ENCODE measurements around the gene TYK2. TPM values are rescaled to one million over a fixed set of nuclear protein-coding genes. Genes with fewer than 3 reads are reported as not detected.

The TYK2 gene
- polyA plus RNA-seq, 1 experiment, result 40.9 TPM

DNA sequence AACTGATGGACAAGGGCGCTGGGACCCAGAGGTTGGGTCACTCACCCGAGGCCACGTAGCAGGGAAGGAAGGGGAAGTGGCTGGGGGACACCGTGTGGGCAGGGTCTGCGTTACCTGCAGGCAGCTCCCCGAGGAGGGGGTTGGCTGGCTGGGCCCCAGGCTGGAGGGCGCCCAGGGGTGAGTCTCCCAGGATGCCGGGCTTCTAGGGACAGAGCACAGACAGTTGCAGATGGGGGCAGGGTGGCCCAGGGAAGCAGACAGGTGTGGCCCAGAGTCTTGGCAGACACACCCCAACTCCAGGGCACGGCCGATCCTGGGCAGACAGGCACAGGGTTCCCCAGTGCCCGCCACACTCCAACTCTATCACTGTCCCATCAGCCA lies 59.0 kb downstream of the TYK2 start:
- Histone ChIP-seq H3K27me3 (ENCODE audit: control insufficient read depth, insufficient read depth, low read length) (no peaks in the 10 kb centered on the region), H3K36me3 (ENCODE audit: control insufficient read depth, insufficient read depth, low read length) (peaks cover 45% of the 10 kb centered on the region), H3K4me3 (ENCODE audit: low read depth, low read length) (no peak overlapping the region)
- CTCF ChIA-PET, result no interaction called here
- POLR2A ChIA-PET, result no interaction called here
- TF ChIP-seq, protein P1, sequence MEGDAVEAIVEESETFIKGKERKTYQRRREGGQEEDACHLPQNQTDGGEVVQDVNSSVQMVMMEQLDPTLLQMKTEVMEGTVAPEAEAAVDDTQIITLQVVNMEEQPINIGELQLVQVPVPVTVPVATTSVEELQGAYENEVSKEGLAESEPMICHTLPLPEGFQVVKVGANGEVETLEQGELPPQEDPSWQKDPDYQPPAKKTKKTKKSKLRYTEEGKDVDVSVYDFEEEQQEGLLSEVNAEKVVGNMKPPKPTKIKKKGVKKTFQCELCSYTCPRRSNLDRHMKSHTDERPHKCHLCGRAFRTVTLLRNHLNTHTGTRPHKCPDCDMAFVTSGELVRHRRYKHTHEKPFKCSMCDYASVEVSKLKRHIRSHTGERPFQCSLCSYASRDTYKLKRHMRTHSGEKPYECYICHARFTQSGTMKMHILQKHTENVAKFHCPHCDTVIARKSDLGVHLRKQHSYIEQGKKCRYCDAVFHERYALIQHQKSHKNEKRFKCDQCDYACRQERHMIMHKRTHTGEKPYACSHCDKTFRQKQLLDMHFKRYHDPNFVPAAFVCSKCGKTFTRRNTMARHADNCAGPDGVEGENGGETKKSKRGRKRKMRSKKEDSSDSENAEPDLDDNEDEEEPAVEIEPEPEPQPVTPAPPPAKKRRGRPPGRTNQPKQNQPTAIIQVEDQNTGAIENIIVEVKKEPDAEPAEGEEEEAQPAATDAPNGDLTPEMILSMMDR (IDR thresholded peaks at IDR 0.05; ENCODE audit: insufficient read depth, low read depth, low read length), result no peak
- DNase-seq (ENCODE audit: low read depth), result no peak

DNA sequence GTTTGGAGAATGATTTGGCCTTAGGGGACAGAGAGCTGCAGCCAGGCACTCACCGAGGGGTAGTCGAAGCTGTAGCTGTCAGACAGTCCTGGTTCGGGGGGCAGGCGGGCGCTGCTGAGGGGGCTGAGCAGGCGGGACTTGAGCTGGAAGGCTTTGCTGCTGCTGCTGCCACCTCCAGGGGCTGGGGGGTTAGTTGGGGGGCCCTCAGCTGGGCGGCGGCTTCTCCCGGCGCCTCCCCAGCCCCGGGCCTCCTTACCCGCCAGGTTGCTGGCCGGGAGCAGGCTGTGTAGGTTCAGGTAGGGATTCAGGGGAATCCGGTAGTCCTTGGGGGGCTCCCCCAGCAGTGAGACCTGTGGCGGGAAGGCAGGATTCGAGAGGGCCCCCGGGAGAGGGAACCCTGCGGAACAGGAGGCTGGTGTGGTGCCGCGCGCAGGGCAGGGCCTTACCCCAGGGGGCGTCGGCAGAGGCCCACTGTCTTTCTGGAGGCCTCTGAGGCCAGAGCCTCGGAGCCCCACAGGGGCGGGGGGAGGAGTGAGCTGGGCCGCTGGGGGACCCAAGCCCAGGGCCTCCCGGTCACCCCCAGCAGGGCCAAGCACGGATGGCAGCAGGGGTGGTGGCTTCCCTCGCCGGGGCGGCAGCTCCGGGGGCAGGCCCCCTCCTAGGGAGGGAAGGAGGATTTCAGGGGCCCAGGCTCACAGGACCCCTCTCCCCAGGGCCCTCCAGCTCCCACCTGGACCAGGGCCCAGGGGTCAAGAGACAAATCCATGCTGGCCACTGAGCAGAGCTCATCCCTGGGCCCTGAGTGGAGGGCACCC lies 59.6 kb downstream of the TYK2 start:
- Histone ChIP-seq H3K27me3 (ENCODE audit: control insufficient read depth, insufficient read depth, low read length) (no peaks in the 10 kb centered on the region), H3K4me3 (ENCODE audit: low read depth, low read length) (no peak overlapping the region), H3K36me3 (ENCODE audit: control insufficient read depth, insufficient read depth, low read length) (peaks cover 44% of the 10 kb centered on the region)
- TF ChIP-seq, protein P1 (IDR thresholded peaks at IDR 0.05; ENCODE audit: insufficient read depth, low read depth, low read length), result no peak
- ChIA-PET CTCF (interaction anchor here (0.6 kb wide), 1 partner anchor 16 kb away, joined by 3 read pairs; no protein-coding TSS in a partner anchor), POLR2A (interaction anchor here (0.6 kb wide), 1 partner anchor 29 kb away, joined by 4 read pairs; no protein-coding TSS in a partner anchor)
- DNase-seq (ENCODE audit: low read depth), result no peak

DNA sequence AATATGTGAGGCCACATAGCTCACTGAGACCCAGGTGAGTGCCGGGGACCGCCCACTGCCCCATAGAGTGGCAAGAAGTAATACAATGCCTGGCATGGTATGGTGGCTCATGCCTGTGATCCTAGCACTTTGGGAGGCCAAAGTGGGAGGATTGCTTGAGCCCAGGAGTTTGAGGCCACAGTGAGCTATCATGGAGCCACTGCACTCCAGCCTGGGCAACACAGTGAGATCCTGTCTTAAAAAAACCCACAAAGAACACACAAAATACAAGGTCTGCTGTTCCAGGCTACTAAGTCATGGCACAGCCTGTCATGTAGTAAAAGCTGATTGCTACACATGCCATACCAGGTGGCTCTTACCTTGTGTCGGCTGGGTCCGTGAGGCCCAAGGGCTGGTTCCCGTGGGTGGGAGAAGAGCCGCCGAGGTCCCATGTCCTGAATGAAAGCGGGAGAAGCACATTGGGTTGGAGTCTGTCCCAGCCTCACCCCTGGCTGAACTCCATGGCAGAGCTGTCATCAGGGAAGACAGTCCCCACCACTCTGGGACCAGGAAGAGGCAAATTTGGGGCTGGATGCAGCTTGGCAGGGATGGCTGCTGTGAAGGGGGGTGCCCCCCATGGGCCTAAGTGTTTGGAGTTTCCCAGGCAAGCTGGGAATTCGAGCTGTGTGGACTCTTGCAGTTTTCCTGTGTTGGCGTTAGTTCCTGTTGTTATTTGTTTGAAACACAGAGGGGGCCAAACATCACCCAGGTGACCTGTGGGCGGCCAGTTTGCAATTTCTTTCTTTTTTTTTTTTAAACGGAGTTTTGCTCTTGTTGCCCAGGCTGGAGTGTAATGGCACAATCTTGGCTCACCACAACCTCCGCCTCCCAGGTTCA lies 61.3 kb downstream of the TYK2 start:
- DNase-seq (ENCODE audit: low read depth), result no peak
- TF ChIP-seq, protein P1 (IDR thresholded peaks at IDR 0.05; ENCODE audit: insufficient read depth, low read depth, low read length), result no peak
- POLR2A ChIA-PET, result interaction anchor here (0.6 kb wide), 1 partner anchor 81 kb away, joined by 12 read pairs; no protein-coding TSS in a partner anchor
- H3K27me3 ChIP-seq (ENCODE audit: control insufficient read depth, insufficient read depth, low read length), result no peaks in the 10 kb centered on the region
- H3K36me3 ChIP-seq (ENCODE audit: control insufficient read depth, insufficient read depth, low read length), result peaks cover 42% of the 10 kb centered on the region
- no peak overlapping the region for H3K4me3 ChIP-seq (ENCODE audit: low read depth, low read length)
- CTCF ChIA-PET, result no interaction called here

DNA sequence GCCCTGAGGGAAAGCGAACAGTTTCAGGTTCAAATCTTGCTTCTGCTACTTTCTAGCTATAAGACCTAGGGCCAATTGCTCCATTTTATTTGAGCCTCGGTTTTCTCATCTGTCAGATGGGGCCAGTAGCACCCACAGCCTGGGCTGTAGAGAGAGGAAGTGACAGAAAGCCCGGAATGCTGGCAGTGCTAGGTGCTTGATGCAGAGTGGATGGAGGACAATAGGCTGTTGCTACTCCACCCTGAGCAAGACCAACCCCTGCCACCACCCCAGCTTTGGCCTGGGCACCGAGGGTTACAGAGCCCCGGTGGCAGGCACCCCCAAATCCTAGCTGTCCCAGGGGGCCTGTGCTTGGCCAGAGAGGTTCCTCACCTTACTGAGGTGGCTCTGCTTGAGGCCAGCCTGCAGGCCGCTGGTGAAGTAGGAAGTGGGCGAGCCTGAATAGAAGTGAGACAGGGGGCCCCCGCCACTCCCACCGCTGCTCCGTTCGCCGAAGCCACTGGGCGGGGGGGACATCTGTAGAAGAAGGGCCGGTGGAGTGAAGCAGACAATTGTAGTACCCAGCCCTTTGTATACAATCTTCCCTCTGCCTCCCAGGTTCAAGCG lies 62.4 kb downstream of the TYK2 start:
- POLR2A ChIA-PET, result no interaction called here
- CTCF ChIA-PET, result no interaction called here
- H3K27me3 ChIP-seq (ENCODE audit: control insufficient read depth, insufficient read depth, low read length), result no peaks in the 10 kb centered on the region
- TF ChIP-seq, protein P1 (IDR thresholded peaks at IDR 0.05; ENCODE audit: insufficient read depth, low read depth, low read length), result no peak
- peaks cover 35% of the 10 kb centered on the region for H3K36me3 ChIP-seq (ENCODE audit: control insufficient read depth, insufficient read depth, low read length)
- no peak overlapping the region for H3K4me3 ChIP-seq (ENCODE audit: low read depth, low read length)
- no peak for DNase-seq (ENCODE audit: low read depth)
